HT1080 (cell line): ENCODE measurements around the gene GSTT2. TPM values are rescaled to one million over a fixed set of nuclear protein-coding genes. Genes with fewer than 3 reads are reported as not detected.
"Not testable (repeated sequence)": the region's sequence is repeated elsewhere in the genome, so short reads cannot be mapped to it uniquely, and the experiment has no call there.

Experiments
- DNase-seq: peaks from one replicate; pipeline ENCODE4 v3.0.0-alpha.2; 2015; ENCODE audit warnings: low read depth
- polyA plus RNA-seq, 2 experiments: library from polyadenylated mRNA; depleted of rRNA; stranded (reverse); fragments of >200 nt; gene quantifications; 2 replicates each; pipeline ENCODE4 v1.2.3, GENCODE V29; 2015
- total RNA-seq: library from RNA; depleted of rRNA; stranded (reverse); fragments of >200 nt; shearing (Covaris generic); gene quantifications from 2 replicates; pipeline ENCODE4 v1.2.3, GENCODE V29; 2014; rRNA removed

Gene GSTT2
- total RNA-seq = 1.3 and 1.5 TPM in 2 replicates
- 1.2 and 1.3 TPM in 2 replicates for polyA plus RNA-seq (2015; cell fraction: cytosol; rRNA removed)
- polyA plus RNA-seq (2015; cell fraction: nucleus; rRNA removed) = 3.4 and 8.0 TPM in 2 replicates

- not testable (repeated sequence) for DNase-seq
These were observed at the start of gene GSTT2 for GRCh38 chr22:23979557-23980240. GSTT2 (plus strand) TSS chr22:23980134.

- DNase-seq = no peak
These were observed 41.5 kb upstream of the GSTT2 start for GRCh38 chr22:23938328-23939016.

GRCh38 chr22:23939017-23939357 is 40.9 kb upstream of the GSTT2 start:
- no peak for DNase-seq

GRCh38 chr22:23940166-23940565 is 39.8 kb upstream of the GSTT2 start:
- DNase-seq = not testable (repeated sequence)

GRCh38 chr22:23947391-23947790 is 32.5 kb upstream of the GSTT2 start:
- not testable (repeated sequence) for DNase-seq

GRCh38 chr22:23949764-23950163 is 30.2 kb upstream of the GSTT2 start:
- not testable (repeated sequence) for DNase-seq

GRCh38 chr22:23951383-23951782 is 28.6 kb upstream of the GSTT2 start:
- not testable (repeated sequence) for DNase-seq

- not testable (repeated sequence) for DNase-seq
These were observed 27.0 kb upstream of the GSTT2 start for GRCh38 chr22:23952794-23953405.

GRCh38 chr22:23953485-23953884 is 26.4 kb upstream of the GSTT2 start:
- DNase-seq = not testable (repeated sequence)

- DNase-seq = not testable (repeated sequence)
These were observed 25.5 kb upstream of the GSTT2 start for GRCh38 chr22:23954193-23954990.

- not testable (repeated sequence) for DNase-seq
These were observed 25.0 kb upstream of the GSTT2 start for GRCh38 chr22:23954991-23955305.

GRCh38 chr22:23955886-23956285 is 24.0 kb upstream of the GSTT2 start:
- not testable (repeated sequence) for DNase-seq

- DNase-seq = peak; percentile 49
These were observed 23.5 kb upstream of the GSTT2 start for GRCh38 chr22:23956301-23956900.

- not testable (repeated sequence) for DNase-seq
These were observed 18.7 kb upstream of the GSTT2 start, which contains the start of gene GSTT2B for GRCh38 chr22:23961084-23961771. GSTT2B (minus strand) TSS chr22:23961195; CDS start chr22:23961131, 64 bp downstream.

GRCh38 chr22:23966094-23966493 is 13.8 kb upstream of the GSTT2 start:
- DNase-seq = not testable (repeated sequence)

GRCh38 chr22:23966568-23966967 is 13.4 kb upstream of the GSTT2 start, which contains the start of gene DDTL:
DDTL (plus strand) TSS chr22:23966888; CDS start chr22:23966915, 27 bp downstream.
- not testable (repeated sequence) for DNase-seq

GRCh38 chr22:23969071-23969470 is 10.9 kb upstream of the GSTT2 start:
- no peak for DNase-seq

- no peak for DNase-seq
These were observed 9.7 kb upstream of the GSTT2 start for GRCh38 chr22:23970201-23970641.

- no peak for DNase-seq
These were observed 9.0 kb upstream of the GSTT2 start for GRCh38 chr22:23970816-23971486.
